GM18873 (cell line): ENCODE data around the gene AKIRIN1.
"Not testable (repeated sequence)": the region's sequence is repeated elsewhere in the genome, so short reads cannot be mapped to it uniquely, and the experiment has no call there.

Experiments
- ATAC-seq: cut with Tn5 transposase; IDR thresholded peaks from one replicate; pipeline ENCODE4 v1.9.1; 2021; ENCODE audit warnings: mild to moderate bottlenecking, moderate library complexity, moderate number of reproducible peaks; ENCODE audit not compliant: unreplicated experiment, low FRiP score

The AKIRIN1 gene

DNA sequence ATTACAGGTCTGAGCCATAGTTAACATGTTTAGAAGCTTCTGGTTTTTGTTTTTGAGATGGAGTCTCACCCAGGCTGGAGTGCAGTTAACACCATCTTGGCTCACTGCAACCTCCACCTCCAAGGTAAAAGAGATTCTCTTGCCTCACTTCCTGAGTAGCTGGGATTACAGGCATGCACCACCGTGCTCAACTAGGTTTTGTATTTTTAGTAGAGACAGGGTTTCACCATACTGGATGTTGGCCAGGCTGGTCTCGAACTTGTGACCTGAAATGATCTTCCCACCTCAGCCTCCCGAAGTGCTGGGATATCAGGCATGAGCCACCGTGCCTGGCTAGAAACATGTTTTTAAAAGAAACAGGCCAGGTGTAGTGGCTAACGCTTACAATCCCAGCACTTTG is 45.6 kb downstream of the AKIRIN1 start:
- no peak for ATAC-seq

DNA sequence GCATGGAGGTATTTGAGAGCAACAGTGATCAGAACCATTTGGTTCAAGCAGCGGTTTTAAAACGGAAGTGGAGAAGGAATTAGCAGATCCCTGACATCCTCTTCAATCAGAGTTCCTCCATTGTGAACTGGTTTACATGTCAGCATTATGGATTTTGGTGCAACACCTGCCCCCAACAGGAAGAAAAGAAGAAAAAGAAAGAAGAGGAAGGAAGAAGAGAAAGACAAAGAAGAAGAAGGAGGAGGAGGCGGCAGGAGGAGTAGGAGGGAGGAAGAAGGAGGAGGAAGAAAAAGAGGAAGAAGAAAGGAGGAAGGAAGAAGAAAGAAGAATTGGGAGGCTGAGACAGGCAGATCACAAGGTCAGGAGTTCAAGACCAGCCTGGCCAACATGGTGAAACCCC is 52.4 kb downstream of the AKIRIN1 start:
- no peak for ATAC-seq

DNA sequence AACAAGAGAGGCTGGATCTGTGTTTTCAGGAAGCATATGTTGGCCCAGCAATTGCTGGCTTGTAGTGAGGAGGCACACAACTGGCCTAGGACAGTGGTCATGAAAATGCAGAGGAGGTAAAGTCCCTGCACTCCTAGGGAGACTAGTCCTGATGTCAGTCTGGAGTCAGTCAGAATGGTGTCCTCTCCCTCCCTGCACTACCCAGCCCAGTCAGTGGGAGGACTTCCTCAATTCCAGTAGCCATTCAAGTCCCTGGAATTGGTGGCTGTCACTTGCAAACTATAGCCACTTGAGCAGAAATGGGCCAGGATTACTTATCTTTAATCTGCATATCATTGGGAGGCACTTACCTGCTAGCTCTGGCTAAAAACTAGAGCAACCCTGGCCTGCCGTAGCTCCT is 53.7 kb downstream of the AKIRIN1 start:
- no peak for ATAC-seq

DNA sequence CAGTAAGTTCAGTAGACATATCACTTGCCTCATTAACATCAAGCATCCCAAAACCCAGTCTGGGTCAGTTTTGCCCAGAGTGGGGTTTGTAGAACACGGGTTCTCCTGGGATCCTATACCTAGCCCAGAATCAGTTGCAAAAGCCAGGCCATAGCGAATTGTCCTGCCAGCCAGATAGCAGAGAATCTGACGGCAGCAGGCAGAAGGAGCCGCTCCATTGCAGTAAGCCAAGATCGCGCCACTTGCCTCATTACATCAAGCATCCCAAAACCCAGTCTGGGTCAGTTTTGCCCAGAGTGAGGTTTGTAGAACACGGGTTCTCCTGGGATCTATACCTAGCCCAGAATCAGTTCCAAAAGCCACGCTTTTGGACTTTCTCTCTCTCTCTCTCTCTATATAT is 54.2 kb downstream of the AKIRIN1 start:
- no peak for ATAC-seq

DNA sequence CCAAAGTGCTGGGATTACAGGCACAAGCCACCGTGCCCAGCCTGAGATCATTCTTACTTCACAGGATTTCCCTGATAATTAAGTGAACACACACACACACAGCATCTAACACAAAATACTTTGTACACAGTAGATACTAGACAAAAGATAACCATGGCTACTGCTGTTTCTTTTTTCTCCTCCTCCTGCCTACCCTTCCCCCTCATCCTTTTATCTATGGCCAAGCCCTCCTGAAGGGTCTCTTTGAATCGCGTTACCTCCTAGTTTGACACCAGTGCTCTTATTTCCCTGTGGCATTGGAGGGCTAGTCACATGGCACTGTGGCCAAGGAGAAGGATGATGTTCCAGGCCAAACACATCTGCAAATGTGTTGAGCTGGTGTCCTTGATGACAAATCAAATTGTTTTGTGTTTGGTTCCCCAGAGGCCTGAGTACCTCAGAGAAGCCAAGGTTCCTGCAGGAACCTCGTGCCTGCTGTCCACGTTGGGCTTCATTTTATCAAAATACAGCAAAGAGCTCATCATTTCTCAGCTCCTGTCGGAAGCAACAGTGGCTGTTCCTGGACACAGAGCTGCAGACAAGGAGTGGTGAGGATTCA is 55.6 kb downstream of the AKIRIN1 start:
- ATAC-seq = no peak

DNA sequence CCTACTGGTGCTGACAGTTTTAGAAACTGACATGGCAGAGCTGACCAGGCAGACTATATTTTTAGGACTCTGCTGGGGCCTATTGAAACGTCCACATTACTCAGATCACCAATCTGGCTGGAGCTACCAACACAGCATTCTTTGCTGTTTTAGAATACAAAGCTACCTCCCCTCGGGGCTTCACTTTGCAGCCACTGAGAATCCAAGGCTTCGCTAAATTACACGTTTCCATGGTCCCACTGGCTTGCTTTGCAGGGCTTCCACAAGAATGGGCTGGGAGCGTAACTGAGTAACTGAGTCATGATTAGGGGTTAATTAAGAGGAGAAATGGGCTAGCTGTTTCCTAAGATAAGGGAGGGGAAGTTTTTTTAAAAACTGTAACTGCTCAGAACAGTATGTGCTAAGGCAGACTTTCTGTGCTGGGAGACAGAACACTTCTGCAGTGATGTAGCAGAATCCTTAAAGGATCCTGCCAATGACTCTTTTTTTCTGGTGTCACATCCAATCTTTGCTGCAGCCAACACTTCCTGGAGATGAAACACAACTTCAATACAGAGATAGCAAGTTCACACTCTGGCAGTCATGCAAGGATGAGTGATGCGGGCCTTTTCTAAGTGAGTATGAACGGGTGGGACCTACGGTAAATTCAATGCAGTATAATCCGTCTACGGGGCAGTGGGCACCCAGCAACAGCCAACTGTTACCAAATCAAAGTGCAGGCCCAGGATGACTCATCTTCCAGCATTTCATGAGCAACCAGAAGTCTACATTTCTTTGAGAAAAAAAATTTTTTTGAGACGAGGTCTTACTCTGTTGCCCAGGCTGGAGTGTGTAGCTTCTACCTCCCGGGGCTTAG is 56.5 kb downstream of the AKIRIN1 start:
- ATAC-seq = no peak

DNA sequence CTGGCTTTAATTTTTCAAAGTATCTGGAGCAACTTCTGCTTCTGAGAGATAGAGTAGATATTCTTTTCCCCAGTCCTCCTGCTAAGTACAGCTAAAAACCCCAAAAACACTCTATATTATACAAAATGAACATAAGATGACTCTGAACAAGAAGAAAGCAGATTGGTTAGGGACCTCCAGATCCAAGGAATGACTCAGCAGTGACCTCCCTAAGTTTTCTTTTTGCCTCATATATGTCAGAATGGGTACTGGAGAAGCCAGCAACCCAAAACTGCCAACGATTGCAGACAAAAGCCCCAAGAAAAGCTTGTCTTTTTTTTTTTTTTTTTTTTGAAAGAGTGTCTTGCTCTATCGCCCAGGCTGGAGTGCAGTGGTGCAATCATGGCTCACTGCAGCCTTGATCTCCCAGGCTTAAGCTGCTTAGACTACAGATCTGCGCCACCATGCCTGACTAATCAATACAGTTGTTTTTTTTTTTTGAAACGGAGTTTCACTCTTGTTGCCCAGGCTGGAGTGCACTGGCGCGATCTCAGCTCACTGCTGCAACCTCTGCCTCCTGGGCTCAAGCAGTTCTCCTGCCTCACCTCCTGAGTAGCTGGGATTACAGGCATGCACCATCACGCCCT is 57.8 kb downstream of the AKIRIN1 start:
- no peak for ATAC-seq

DNA sequence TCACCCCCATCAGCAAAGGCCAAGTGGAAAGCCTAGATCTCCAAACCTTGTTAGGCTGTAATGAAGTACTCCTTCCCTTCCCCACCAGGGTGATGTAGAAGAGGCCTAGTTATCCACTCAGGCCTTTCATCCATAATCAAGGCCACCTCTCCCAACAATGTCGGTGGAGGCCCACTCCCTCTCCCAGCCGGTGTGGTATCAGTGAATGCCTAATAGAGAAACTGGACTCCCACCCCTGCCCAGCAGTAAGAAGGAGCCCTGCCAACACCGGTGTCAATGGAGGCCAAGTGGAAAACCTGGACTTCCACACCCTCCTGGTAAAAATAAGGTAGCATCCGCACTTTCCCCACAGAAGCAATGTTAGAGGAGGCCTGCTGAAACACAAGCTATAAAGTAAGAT is 58.9 kb downstream of the AKIRIN1 start:
- ATAC-seq = no peak

DNA sequence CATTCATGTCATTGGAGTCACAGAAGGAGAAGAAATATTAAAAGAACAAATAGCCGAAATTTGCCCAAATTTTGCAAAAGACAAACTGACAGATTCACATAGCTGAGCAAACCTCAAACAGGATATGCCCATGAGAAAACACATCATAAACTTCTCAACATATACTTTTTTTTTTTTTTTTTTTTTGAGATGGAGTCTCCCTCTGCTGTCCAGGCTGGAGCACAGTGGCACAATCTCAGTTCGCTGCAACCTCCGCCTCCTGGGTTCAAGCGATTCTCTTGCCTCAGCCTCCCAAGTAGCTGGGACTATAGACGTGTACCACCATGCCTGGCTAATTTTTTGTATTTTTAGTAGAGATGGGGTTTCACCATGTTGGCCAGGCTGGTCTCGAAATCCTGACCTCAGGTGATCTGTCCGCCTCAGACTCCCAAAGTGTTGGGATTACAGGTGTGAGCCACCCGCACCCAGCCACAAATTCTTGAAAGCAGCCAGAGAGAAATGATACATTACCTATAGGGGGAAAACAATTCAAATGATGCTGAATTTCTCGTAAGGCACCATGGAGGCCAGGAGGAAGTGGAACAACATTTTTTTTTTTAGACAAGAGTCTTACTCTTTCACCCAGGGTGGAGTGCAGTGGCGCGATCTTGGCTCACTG is 60.2 kb downstream of the AKIRIN1 start:
- ATAC-seq = not testable (repeated sequence)

DNA sequence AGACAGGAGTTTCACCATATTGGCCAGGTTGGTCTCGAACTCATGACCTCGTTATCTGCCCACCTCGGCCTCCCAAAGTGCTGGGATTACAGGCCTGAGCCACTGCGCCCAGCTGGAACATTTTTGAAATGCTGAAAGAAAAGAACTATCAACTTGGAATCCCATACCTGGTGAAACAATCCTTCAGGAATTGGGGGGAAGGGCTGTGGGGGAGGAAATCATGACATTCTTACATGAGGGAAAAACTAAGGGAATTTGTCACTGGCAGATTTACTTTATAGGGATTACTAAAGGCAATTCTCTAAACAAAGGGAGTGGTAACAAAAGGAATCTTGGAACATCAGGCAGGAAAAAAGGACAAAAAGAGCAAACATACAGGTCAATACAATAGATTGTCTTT is 60.9 kb downstream of the AKIRIN1 start:
- no peak for ATAC-seq

DNA sequence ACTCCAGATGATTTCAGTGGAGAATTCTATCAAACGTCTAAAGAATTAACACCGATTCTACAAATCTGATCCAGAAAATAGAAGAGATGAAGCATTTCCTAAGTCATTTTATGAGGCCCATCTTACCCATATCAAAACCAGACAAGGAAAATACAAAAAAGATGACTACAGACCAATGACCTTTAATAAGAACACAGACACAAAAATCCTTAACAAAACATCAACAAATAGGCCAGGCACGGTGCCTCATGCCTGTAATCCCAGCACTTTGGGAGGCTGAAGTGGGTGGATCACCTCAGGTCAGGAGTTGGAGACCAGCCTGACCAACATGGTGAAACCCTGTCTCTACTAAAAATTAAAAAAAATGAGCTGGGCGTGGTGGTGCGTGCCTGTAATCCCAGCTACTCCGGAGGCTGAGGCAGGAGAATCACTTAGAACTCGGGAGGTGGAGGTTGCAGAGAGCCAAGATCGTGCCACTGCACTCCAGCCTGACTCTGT is 64.2 kb downstream of the AKIRIN1 start:
- not testable (repeated sequence) for ATAC-seq
